NCI-H2107 treated with DMSO at 0.1 percent for 48 hours (cell line): Measurements from ENCODE around the gene RNF220.

Source experiments
- DNase-seq: peaks from one replicate; lab custom pipeline; 2025; ENCODE audit not compliant: unreplicated experiment; lab: John Stamatoyannopoulos, UW

The RNF220 gene

GRCh38 chr1:44631333-44631646, 226.2 kb downstream of the RNF220 start:
- DNase-seq, result no peak

DNA sequence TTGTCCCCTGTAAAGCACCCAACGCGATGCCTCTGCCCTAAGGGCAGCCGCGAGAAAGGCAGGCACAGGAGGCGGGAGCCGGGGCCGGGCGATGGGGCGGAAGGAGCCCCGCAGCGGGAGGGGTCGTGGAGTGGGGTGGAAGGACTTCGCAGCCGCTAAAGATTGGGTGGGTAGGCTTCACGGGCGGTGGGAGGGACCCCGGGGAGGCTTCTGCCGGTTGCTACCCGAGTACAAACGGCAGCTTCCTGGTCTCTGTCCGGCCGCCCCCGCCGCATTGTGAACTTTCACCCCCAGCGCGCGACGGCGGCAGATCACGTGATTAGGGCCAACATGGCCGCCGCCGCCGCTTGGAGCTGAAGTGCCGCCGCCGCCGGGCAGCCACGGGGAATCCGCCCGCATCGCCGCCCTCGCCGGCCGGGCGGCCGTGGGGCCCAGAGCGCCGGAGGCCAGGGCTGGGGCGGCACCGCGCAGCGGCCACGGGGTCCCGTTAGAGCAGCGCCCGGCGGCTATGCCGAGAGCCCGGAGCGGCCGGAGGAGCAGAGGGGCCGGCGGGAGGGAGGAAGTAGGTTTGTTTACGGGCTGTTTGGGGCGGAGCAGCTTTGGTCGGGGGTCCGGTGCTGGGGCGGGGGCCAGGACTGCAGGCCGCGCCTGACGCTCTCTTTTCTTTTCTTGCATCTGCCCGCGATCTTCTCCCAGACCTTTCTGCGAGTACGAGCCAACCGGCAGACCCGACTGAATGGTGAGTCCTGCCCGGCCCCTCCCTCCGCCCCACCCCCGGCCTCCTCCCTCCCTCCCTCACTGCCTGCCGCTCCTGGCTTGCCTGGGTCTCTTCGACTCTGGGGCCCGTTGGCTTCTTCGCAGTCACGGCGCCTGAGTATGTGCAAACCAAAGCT, 226.8 kb downstream of the RNF220 start:
- peak; percentile 79 for DNase-seq

GRCh38 chr1:44632598-44632997, 227.5 kb downstream of the RNF220 start:
- DNase-seq, result no peak

GRCh38 chr1:44634606-44635189, 229.6 kb downstream of the RNF220 start:
- no peak for DNase-seq

- DNase-seq, result no peak
These were observed 230.4 kb downstream of the RNF220 start for GRCh38 chr1:44635439-44635838.

GRCh38 chr1:44636083-44636687, 231.1 kb downstream of the RNF220 start:
- no peak for DNase-seq

GRCh38 chr1:44636688-44637598, 231.9 kb downstream of the RNF220 start:
- peak; percentile 92 for DNase-seq

DNA sequence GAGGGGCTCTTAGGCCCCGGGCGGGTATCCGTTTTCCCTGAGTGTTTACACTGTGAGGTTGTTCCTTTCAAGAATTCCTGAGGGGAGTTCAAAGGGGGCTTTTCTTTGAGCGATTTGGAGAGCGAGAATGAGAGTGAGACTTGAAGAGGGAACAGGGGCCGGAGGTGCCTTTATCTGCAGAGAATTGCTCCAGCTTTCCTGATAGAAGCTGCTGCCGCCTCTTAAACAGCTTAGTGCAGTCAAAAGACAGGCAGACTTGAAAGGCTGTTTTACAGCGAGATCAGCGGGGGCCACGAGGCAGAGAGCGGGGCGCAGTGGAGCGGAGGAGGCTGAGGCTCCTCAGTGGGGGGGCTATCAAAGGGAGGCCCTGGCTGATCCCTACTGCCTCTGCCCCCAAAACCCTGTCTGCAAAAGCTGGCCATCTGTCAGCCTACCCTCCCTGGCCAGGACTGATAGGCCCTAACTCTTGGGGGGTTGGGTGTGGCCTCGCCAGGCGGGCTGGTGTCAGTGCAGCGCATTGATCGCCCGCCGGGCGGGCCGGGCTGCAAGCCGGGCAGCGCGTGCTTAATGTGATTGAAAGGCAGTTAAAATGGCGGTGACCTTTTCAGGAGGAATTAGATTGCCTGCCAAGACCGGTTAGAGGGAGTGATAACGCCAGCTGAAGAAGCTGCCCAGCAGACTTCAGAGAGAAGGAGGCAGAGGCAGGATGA, 232.8 kb downstream of the RNF220 start:
- DNase-seq, result no peak

DNA sequence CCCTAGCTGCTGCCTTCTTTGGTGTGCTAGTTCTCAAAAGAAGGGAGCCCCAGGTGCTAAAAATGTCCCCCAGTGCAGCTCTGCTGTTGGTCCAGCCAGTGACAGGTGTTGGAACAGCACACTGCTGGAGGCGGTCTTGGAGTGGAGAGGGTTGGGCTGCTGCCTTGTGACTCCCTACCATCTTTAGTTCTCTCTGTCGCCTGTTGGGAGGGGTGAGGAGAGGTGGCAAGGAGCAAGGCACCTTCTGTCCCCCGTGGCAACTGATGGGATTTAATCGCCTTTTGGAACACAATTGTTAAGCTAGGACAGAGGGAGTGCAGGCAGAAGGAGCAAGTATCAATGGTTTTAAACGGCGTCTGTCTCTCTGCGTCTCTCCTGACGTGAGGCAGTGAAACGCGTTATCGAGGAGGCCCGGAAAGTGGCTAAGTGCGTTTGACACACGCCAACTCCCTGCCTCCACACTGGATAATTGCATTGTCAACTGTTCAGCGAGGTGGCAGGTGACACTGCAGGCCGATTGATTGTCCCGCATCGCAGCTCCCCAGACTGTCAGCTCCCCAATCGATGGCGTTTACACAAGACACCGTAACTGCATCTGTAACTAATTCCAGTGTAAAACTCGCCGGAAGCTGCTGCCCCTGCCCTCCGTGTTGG, 235.3 kb downstream of the RNF220 start:
- peak; percentile 79 for DNase-seq

GRCh38 chr1:44641126-44642102, 236.4 kb downstream of the RNF220 start:
- DNase-seq, result no peak

DNA sequence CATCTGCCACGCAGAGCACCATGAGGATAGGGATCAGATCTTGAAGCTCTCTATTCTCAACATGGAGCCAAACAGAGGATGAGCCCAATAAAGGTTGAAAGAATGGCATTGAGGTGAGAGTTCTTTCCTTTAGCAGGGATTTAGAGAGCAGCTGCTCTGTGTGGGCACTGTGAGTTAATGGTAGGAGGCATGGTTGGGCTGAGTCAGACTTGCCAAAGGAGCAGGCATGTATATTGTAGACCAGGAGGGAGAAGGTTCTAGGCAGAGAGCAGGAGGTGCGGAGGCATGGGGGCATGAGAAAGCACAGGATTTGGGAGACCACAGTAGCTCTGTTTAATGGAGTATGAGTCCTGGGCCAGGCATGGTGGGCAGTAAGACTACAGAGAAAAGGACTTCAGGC, 237.2 kb downstream of the RNF220 start:
- DNase-seq, result no peak

DNA sequence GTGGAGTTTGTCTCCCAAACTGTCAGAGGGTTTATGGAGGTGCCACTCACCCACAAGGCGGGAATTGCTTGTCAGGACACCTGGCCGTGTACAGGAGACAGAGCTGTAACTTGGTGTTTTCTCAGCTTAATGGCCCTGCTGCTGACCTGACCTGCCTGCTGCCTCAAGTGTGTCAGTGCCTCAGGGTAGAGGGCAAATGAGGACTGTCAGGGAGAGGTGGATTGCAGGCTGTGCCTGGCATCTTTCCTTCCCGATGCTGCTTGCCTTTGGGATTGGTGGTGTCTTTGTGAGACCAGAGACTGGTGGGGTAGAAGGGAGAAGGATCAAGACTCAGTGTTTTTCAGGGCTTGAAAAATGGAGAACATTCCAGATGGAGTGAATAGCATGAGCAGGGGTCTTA, 237.9 kb downstream of the RNF220 start:
- DNase-seq, result no peak

DNA sequence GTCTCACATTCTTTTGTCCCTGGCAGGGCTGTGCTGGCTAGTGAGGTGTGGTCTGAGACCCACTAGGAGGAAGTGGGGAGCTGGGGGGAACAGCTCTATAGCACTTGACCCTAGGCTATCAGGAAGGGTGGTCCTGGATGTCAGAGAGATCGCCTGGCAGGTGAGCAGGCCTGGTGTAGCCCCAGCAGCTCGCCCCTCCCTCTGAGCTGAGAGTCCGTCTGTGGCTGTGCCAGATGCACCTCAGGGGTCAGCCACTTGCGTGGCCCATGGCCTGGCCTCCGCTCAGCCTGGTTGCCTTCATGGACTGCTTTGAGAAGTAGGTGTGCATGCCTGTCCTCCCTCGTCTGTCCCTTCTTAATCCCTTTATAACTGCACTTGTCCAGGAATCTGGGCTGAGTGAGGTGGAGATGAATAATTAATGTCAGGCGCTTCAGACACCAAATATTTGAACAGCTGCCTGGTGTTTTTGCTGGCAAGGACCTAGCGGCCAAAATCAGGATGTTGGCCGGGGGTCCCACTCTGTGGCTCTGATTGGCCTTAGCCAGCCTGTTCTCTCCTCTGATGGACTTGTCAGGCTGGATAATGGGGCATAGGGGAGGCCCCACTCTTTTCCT, 238.8 kb downstream of the RNF220 start:
- no peak for DNase-seq

DNA sequence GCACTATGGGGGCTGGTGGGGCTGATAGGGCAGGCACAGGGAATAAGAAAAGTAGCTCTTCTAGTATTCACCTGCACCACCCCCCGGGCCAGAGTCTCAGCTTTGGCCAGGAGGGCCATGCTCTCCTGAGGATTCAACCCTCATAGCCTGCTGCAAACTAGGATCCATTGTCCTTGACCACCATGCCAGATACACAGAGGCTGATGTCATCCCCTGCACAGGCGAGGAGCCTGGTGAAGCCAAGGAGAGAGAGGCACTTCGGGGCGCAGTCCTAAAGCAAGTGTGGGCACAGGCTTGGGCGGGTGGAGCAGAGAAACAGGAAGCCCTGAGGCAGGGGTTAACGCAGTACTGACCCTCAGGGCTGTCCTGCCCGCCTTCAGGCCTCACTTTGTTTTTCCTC, 239.8 kb downstream of the RNF220 start:
- DNase-seq, result no peak

GRCh38 chr1:44645476-44646244, 240.6 kb downstream of the RNF220 start:
- no peak for DNase-seq

GRCh38 chr1:44646261-44647110, 241.4 kb downstream of the RNF220 start:
- DNase-seq, result no peak

DNA sequence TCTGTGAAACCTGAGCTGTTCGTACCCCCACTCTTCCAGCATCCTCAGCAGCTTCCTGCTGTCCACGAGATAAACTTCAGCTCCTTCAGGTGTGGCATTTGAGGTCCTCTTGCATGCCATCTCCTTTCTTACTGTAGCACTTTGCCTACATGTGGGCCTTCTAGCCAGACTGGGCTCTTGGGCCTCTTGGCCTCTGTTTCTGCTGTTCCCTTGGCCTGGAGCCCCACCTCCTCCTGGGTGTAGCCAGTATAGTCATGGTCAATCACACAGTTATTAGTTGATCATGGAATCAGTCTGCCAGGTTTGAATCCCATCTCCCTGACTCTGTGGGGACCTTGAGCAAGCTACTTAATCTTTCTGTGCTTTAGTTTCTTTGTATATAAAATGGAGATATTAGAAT, 242.8 kb downstream of the RNF220 start:
- no peak for DNase-seq
